HG03060 (cell line): ENCODE results near the gene P4HTM.

Experiments
- ATAC-seq: cut with Tn5 transposase; IDR thresholded peaks from one replicate; pipeline ENCODE4 v1.9.1; 2021; ENCODE audit warnings: low read depth, moderate number of reproducible peaks; ENCODE audit not compliant: unreplicated experiment

The P4HTM gene

DNA sequence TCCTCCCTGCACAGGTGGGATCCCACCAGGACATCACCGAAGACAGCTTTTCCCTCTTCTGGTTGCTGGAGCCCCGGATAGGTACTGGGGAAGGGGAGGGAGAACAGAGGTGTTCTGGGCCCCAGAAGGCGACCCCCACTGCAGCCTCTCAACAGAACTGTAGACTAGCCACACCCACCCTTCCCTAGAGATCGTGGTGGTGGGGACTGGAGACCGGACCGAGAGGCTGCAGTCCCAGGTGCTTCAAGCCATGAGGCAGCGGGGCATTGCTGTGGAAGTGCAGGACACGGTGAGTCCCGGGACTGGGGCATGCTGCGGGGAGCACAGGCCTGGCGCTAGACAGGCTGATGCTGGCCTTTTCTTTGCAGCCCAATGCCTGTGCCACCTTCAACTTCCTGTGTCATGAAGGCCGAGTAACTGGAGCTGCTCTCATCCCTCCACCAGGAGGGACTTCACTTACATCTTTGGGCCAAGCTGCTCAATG is 32.7 kb downstream of the P4HTM start:
- ATAC-seq = no peak

DNA sequence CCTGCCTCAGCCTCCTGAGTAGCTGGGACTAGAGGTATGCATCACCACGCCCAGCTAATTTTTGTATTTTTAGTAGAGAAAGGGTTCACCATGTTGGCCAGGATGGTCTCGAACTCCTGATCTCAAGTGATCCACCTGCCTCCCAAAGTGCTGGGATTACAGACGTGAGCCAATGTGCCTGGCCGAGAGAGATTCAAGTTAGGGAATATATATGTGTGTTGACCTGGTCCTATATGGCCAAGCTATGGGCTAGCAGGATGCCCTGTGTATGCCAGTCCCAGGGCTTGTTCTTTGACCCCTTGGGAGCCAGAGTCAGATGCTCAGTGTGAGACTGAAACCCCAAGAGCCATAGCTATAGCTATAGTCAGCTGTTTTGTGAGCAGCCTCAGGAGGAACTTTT is 33.7 kb downstream of the P4HTM start:
- no peak for ATAC-seq

- ATAC-seq = no peak
These were observed 34.4 kb downstream of the P4HTM start for GRCh38 chr3:49024449-49024848.

- no peak for ATAC-seq
These were observed 35.2 kb downstream of the P4HTM start for GRCh38 chr3:49025005-49025792.

DNA sequence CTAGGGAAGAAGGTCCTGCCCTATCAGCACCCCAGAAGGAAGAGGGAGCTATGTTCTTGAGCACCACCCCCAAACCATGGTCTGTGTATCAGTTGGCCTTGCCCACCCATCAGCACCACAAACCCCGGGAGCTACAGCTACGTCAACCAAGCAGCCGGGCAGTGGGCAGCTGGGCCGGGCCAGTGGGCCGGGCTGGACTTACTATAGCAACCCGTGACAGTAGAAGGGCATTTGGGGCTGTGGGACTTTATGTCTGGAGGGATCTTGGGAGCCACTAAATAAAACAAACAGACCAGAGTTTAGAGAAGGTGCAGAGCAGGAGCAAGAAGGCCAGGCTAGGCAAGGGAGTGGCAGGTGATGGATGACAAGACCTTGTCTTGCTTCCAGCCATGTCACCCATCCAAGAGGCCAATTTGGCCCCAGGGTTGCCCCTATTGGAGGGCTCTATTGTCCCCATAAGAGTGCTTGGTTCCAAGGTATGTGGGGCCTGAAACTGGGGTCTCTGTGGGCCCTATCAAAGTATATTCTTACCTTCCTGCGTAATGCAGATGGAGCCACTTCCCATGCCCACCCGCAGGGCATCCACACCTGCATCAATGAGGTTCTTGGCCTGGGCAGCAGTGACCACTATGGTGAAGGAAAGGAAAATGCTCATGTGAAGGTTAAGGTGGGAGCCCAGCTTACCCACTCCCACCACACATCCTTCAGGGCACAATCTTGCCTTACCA is 35.9 kb downstream of the P4HTM start:
- ATAC-seq = no peak

GRCh38 chr3:49026536-49026935 is 36.5 kb downstream of the P4HTM start:
- no peak for ATAC-seq

DNA sequence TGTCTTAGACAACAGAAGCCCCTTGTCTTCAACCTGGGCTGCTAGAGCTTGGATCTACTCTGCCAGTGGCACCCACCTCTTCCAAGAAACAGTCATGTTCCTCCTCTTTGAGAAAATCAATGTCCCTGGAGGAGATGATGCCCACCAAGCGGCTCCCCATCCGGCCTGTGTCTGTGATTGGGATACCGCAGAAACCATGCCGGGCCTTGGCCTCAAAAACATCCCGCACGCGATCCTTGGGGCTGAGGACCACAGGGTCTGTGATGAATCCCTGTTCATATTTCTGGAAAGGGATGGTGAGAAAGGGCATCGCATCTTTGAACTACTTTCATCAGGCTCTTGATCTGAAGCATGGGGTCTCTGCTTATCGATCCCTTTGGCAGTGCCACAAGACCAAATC is 37.6 kb downstream of the P4HTM start:
- ATAC-seq = no peak

GRCh38 chr3:49028298-49028672 is 38.2 kb downstream of the P4HTM start:
- ATAC-seq = no peak

- ATAC-seq = peak; percentile 69
These were observed 38.9 kb downstream of the P4HTM start, which contains the start of gene IMPDH2 for GRCh38 chr3:49028673-49029562. IMPDH2 (minus strand) TSS chr3:49029398; CDS start chr3:49029350, 48 bp downstream.

DNA sequence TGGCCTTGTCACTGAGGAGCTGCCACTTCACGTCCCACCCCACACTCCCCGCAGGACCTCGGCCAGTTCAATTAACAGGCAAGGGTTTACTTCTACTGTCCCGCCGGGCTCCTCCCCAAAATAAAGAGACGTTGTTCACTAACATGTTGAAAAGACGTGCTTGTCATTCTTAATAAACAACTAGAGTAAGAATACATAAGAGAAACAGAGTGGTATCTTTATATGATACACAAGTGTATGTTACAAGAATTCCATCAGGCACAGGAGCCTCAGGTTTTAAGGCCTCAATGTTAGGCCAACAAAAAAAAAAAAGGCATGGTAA is 39.5 kb downstream of the P4HTM start:
- no peak for ATAC-seq

DNA sequence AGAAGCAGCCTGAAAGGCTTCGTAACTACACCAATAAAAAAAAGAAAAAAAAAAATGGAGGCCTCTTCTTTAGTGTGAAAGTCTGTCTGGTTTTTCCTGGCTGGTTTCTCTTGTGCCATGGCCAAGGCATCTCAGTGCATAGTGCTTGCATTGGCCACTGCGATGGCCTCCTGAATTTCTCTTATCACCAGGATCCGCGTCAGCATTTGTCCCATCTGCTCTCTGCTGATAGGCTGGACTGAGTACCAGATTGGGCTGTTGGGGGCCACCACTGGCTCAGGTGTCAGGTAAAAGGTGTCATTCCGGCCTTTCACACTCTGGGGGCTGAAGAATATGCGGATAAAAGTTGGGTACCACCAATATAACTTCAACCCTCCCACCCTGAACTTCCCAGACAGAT is 40.3 kb downstream of the P4HTM start:
- no peak for ATAC-seq

DNA sequence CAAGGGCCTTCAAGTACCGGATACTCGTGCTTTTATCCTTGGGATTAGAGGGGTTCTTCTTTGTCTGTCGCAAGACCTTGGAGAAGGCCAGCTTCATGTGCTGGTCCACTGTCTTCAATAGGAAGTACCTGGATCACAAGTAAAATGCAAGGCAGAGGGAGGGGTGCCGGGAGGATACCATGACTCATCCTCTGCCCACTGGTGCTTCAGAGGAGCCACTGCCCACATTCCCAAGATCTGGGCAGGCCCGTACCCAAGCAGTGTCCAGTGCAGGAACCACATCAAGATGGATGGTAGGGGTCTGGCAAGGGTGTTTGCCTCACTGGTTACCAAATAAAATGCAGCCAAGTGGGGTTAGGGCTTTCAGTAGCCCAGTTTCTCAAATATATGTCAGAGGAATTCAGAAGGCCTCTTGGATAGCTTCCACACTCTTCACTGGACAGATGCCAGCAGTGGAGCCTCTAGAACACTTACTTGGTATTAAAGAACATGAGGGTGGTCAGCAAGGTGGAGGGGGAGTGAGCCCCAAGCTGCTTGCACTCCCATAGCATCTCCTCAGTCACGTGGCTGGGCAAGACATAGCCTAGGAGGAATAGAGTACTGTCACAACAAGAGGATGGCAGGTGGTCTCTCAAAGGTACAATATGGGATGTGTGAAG is 42.7 kb downstream of the P4HTM start:
- no peak for ATAC-seq

GRCh38 chr3:49034650-49035049 is 44.6 kb downstream of the P4HTM start:
- ATAC-seq = no peak

DNA sequence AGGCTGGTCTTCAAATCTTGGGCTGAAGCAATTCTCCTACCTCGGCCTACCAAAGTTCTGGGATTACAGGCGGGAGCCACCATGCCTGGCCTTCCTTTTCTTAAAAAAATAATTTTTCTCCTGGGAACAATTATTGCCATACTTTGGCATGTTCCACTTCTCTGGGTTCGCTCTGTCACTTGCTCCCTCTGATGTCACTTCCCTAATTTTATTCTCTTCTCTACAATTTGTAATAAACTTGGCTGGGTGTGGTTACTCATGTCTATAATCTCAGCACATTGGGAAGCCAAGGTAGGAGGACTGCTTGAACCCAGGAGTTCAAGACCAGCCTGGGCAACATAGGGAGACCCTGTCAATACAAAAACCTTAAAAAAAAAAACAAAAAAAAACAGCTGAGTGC is 45.2 kb downstream of the P4HTM start:
- no peak for ATAC-seq

- ATAC-seq = no peak
These were observed 63.5 kb downstream of the P4HTM start for GRCh38 chr3:49053543-49053942.

DNA sequence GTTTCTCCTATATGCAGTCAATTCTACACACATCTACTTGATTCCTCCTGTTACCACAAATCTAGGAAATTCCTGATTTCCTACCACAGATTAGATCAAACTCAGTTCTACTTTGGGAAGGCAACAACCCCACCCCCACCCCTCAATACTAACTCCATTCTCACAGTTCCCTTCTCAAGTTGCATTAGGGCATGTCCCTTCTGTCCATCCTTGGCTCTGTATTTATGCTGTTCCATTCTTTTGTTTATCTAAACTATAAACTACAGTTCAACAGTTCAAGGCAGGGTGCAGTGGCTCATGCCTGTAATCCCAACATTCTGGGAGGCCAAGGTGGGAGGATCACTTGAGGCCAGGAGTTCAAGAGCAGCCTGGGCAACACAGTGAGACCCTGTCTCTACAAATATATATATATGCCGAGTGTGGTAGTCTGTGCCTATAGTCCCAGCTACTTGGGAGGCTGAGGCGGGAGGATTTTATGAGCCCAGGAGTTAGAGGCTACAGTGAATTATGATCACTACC is 64.4 kb downstream of the P4HTM start:
- no peak for ATAC-seq
